Measurements from ENCODE around the gene SACM1L. TPM values are rescaled to one million over a fixed set of nuclear protein-coding genes. Genes with fewer than 3 reads are reported as not detected.

SACM1L gene
- total RNA-seq, 1 experiment from 2014 or later, result 61.8 TPM

DNA sequence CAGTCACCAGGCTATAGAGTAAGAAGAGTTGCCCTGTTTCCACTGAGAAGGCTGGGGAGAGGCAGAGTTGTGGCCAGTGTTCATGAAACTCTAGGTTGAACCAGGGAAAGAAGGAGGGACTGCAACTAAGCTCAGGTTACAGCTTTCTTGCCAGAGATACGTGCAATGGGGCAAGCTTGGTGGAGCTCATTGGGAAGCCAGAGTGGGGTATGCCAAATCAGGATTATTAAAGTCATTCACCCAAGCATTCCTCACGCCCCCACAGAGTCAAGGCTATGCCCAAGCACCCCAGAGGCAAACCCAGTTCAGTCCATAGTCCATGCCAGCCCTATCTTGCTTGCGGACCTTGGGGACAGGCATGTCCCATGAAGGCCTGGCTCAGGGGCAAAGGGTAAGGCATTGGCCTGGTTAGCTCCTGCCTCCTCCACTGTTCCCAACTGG, 89.6 kb downstream of the SACM1L start:
- no peaks in the 10 kb centered on the region for H3K4me1 ChIP-seq (ENCODE audit: low read length)
- no peak overlapping the region for H3K4me3 ChIP-seq (ENCODE audit: low read length)
- H4K20me1 ChIP-seq (ENCODE audit: insufficient read depth, low read depth, low read length), result no peaks in the 10 kb centered on the region
- no peaks in the 10 kb centered on the region for H3K79me2 ChIP-seq (ENCODE audit: low read length)
- H2AFZ ChIP-seq (ENCODE audit: low read length), result no peak overlapping the region
- no peak overlapping the region for H3K27ac ChIP-seq (ENCODE audit: low read length)
- H3K27me3 ChIP-seq (ENCODE audit: low read length), result no peaks in the 10 kb centered on the region
- H3K4me2 ChIP-seq (ENCODE audit: low read depth, low read length, poor library complexity, severe bottlenecking), result no peak overlapping the region
- no peaks in the 10 kb centered on the region for H3K36me3 ChIP-seq (ENCODE audit: insufficient read depth, low read length)
- no peaks in the 10 kb centered on the region for H3K9me2 ChIP-seq (replicated peaks; ENCODE audit: insufficient read depth, low read length)
- no peak for DNase-seq
- no peaks in the 10 kb centered on the region for H3K9me3 ChIP-seq (ENCODE audit: low read length)
- H3K9ac ChIP-seq (ENCODE audit: low read length), result no peak overlapping the region

DNA sequence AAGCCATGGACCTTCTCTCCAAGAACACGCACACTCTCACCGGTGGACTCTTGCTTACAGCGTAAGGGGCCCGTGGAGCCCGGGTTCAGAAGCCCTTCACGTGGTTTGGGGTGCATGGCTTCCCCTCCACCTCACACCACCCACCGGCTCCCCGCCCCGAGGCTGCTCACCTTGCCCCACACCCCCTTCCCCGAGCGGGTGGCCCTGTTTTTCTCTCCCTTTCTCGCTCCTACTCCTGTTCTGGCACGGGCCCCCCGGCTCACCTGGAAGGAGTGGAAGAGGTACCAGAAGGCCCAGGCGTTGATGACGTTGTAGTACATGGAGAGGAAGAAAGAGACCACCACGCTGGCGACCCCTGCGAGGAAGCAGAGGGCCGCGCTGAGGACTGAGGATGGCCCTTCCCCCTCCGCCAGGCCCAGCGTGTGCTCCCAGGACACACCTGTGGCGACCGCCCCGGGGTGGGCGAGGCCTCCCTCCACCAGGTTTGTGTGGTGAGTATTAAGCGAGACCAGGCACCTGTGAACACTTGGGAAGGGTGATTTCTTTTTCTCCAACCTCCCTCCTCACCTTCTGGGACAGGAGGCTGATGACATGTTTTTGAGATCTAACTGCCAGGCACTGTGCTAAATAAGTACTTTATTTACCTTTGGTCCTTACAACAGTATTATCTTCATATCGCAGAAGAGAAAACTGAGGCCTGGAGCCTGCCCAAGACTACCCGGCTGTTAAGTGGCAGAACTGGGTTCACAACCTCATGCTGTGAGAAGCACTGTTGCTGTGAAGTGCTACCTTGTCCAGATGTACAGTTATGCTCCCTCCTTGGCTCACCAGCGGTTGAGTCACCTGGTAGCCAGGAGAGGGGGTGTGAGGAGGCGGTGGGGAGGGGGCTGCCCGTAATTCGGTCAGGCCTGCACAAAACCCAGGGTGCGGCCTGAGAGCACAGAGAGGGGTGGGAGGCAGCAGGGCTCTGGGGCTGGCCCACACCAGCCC, 90.8 kb downstream of the SACM1L start:
- Histone ChIP-seq H3K79me2 (ENCODE audit: low read length) (no peaks in the 10 kb centered on the region), H3K4me3 (ENCODE audit: low read length) (no peak overlapping the region), H2AFZ (ENCODE audit: low read length) (no peak overlapping the region), H3K9me3 (ENCODE audit: low read length) (no peaks in the 10 kb centered on the region), H3K4me2 (ENCODE audit: low read depth, low read length, poor library complexity, severe bottlenecking) (no peak overlapping the region), H3K27ac (ENCODE audit: low read length) (no peak overlapping the region), H3K36me3 (ENCODE audit: insufficient read depth, low read length) (no peaks in the 10 kb centered on the region), H3K9me2 (replicated peaks; ENCODE audit: insufficient read depth, low read length) (no peaks in the 10 kb centered on the region), H4K20me1 (ENCODE audit: insufficient read depth, low read depth, low read length) (no peaks in the 10 kb centered on the region), H3K27me3 (ENCODE audit: low read length) (no peaks in the 10 kb centered on the region), H3K4me1 (ENCODE audit: low read length) (no peaks in the 10 kb centered on the region), H3K9ac (ENCODE audit: low read length) (no peak overlapping the region)
- no peak for DNase-seq

DNA sequence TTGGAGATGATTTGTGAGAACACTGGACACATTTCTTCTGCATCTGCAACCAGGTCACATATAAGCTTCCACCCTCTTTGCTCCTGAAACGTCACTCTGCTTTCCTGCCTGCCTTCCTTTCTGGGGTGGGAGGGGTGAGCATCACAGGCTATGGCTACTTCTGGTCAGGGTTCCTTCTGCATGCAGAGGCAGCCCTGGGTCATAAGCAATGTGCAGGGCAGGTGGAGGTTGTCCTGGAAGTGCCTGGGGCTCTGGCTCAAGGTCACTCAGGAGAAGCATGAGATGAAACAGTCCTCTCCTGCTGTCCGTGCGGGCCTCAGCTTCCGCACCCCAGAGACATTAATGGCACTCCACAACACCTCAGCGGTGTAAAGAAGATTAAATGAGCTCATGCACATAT, 92.1 kb downstream of the SACM1L start:
- Histone ChIP-seq H4K20me1 (ENCODE audit: insufficient read depth, low read depth, low read length) (no peaks in the 10 kb centered on the region), H3K27ac (ENCODE audit: low read length) (no peak overlapping the region), H3K9ac (ENCODE audit: low read length) (no peak overlapping the region), H3K79me2 (ENCODE audit: low read length) (no peaks in the 10 kb centered on the region), H3K4me1 (ENCODE audit: low read length) (no peaks in the 10 kb centered on the region), H3K9me2 (replicated peaks; ENCODE audit: insufficient read depth, low read length) (no peaks in the 10 kb centered on the region), H3K4me2 (ENCODE audit: low read depth, low read length, poor library complexity, severe bottlenecking) (no peak overlapping the region), H3K36me3 (ENCODE audit: insufficient read depth, low read length) (no peaks in the 10 kb centered on the region), H3K4me3 (ENCODE audit: low read length) (no peak overlapping the region), H2AFZ (ENCODE audit: low read length) (no peak overlapping the region), H3K9me3 (ENCODE audit: low read length) (no peaks in the 10 kb centered on the region), H3K27me3 (ENCODE audit: low read length) (no peaks in the 10 kb centered on the region)
- no peak for DNase-seq

DNA sequence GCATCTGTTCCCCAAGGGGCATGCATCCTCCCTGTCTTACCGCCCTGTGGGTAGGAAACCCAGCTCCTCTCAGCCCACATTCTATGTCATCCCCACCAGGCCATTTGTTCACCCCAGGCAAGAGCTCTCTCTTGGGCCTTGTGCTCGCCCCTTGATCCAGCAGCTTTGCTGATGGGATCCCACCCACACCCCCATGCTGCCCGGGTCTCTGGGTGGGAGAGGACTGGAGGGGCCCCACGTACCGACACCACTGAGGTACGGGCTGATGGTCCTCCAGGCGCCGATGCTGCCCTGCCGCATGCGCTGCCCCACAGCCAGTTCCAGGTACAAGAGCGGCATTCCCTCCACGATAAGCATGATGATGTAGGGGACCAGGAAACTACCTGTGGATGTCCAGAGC, 92.6 kb downstream of the SACM1L start:
- Histone ChIP-seq H2AFZ (ENCODE audit: low read length) (no peak overlapping the region), H3K4me3 (ENCODE audit: low read length) (no peak overlapping the region), H3K27ac (ENCODE audit: low read length) (no peak overlapping the region), H3K9me2 (replicated peaks; ENCODE audit: insufficient read depth, low read length) (no peaks in the 10 kb centered on the region), H3K36me3 (ENCODE audit: insufficient read depth, low read length) (no peaks in the 10 kb centered on the region), H3K9ac (ENCODE audit: low read length) (no peak overlapping the region), H3K9me3 (ENCODE audit: low read length) (no peaks in the 10 kb centered on the region), H4K20me1 (ENCODE audit: insufficient read depth, low read depth, low read length) (no peaks in the 10 kb centered on the region), H3K4me2 (ENCODE audit: low read depth, low read length, poor library complexity, severe bottlenecking) (no peak overlapping the region), H3K79me2 (ENCODE audit: low read length) (no peaks in the 10 kb centered on the region), H3K4me1 (ENCODE audit: low read length) (no peaks in the 10 kb centered on the region), H3K27me3 (ENCODE audit: low read length) (no peaks in the 10 kb centered on the region)
- no peak for DNase-seq

DNA sequence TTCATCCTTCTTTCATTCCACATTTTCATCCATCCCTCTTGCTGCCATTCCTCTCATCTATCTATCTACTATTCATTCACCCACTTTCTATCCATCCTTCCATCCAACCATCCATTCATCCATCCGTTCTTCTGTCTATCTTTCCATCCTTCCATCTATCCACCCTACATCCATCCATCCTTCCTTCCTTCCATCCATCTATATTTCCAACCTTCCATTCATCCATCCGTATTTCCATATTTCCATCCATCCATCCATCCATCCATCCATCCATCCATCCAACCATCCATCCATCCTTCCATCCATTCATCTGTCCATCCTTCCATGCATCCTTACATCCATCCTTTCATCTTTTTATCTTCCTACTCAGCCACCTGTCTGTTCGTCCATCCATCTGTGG, 93.2 kb downstream of the SACM1L start:
- H3K36me3 ChIP-seq (ENCODE audit: insufficient read depth, low read length), result no peaks in the 10 kb centered on the region
- H3K4me2 ChIP-seq (ENCODE audit: low read depth, low read length, poor library complexity, severe bottlenecking), result no peak overlapping the region
- H3K4me3 ChIP-seq (ENCODE audit: low read length), result no peak overlapping the region
- H3K27me3 ChIP-seq (ENCODE audit: low read length), result no peaks in the 10 kb centered on the region
- H3K79me2 ChIP-seq (ENCODE audit: low read length), result no peaks in the 10 kb centered on the region
- H3K27ac ChIP-seq (ENCODE audit: low read length), result no peak overlapping the region
- no peak for DNase-seq
- H3K9me3 ChIP-seq (ENCODE audit: low read length), result no peaks in the 10 kb centered on the region
- no peak overlapping the region for H2AFZ ChIP-seq (ENCODE audit: low read length)
- H3K4me1 ChIP-seq (ENCODE audit: low read length), result no peaks in the 10 kb centered on the region
- no peaks in the 10 kb centered on the region for H4K20me1 ChIP-seq (ENCODE audit: insufficient read depth, low read depth, low read length)
- H3K9me2 ChIP-seq (replicated peaks; ENCODE audit: insufficient read depth, low read length), result no peaks in the 10 kb centered on the region
- no peak overlapping the region for H3K9ac ChIP-seq (ENCODE audit: low read length)

DNA sequence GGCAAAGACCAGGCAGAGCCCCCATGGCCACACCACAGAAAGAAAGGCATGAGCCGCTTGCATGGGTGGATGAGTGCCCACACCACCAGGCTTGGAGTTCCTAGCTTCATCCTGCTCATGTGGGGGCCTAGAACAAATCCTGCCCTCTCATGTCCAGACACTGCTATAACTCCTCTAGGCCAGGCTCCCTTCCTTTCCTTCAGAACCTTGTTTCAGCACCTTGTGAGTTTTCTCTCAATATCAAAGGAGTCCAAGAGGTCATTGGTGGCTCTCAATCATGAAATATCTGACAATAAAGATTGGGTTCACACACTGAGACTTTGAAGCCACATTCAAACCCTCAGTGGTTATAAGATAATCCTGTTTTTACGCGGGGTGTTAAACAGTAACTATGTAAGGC, 94.5 kb downstream of the SACM1L start:
- Histone ChIP-seq H3K27ac (ENCODE audit: low read length) (no peak overlapping the region), H3K9me3 (ENCODE audit: low read length) (no peaks in the 10 kb centered on the region), H3K4me3 (ENCODE audit: low read length) (no peak overlapping the region), H2AFZ (ENCODE audit: low read length) (no peak overlapping the region), H3K79me2 (ENCODE audit: low read length) (no peaks in the 10 kb centered on the region), H4K20me1 (ENCODE audit: insufficient read depth, low read depth, low read length) (no peaks in the 10 kb centered on the region), H3K9ac (ENCODE audit: low read length) (no peak overlapping the region), H3K4me2 (ENCODE audit: low read depth, low read length, poor library complexity, severe bottlenecking) (no peak overlapping the region), H3K9me2 (replicated peaks; ENCODE audit: insufficient read depth, low read length) (no peaks in the 10 kb centered on the region), H3K4me1 (ENCODE audit: low read length) (no peaks in the 10 kb centered on the region), H3K36me3 (ENCODE audit: insufficient read depth, low read length) (no peaks in the 10 kb centered on the region), H3K27me3 (ENCODE audit: low read length) (no peaks in the 10 kb centered on the region)
- no peak for DNase-seq

DNA sequence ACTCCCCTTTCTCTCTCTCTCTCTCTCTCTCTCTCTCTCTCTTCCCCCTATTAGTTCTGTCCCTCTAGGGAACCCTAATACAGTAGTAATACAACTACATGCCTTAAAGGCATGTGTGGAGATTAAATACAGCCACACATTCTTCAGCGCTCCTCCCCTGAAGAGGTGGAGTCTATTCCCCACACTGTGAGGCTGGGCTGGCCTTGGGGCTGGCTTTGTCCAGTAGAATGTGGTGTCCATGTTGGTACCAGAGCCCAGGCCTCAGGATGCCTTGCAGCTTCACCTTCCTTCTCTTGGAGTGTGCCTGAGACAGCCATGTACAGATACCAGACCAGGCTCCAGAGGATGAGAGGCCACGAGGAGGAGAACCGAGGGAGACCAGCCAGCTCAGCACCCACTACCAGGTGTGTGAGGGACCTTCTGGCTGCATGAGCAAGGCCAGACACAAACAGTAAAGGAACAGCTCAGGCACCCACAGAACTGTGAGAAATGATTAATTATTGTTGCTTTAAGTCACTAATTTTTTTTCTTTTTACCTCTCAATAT, 96.5 kb downstream of the SACM1L start:
- Histone ChIP-seq H4K20me1 (ENCODE audit: insufficient read depth, low read depth, low read length) (no peaks in the 10 kb centered on the region), H3K27me3 (ENCODE audit: low read length) (no peaks in the 10 kb centered on the region), H3K4me2 (ENCODE audit: low read depth, low read length, poor library complexity, severe bottlenecking) (no peak overlapping the region), H3K4me1 (ENCODE audit: low read length) (peaks cover 4% of the 10 kb centered on the region), H3K79me2 (ENCODE audit: low read length) (no peaks in the 10 kb centered on the region), H3K36me3 (ENCODE audit: insufficient read depth, low read length) (no peaks in the 10 kb centered on the region), H3K9ac (ENCODE audit: low read length) (no peak overlapping the region), H3K27ac (ENCODE audit: low read length) (no peak overlapping the region), H3K4me3 (ENCODE audit: low read length) (no peak overlapping the region), H2AFZ (ENCODE audit: low read length) (no peak overlapping the region), H3K9me3 (ENCODE audit: low read length) (no peaks in the 10 kb centered on the region), H3K9me2 (replicated peaks; ENCODE audit: insufficient read depth, low read length) (no peaks in the 10 kb centered on the region)
- DNase-seq, result no peak

DNA sequence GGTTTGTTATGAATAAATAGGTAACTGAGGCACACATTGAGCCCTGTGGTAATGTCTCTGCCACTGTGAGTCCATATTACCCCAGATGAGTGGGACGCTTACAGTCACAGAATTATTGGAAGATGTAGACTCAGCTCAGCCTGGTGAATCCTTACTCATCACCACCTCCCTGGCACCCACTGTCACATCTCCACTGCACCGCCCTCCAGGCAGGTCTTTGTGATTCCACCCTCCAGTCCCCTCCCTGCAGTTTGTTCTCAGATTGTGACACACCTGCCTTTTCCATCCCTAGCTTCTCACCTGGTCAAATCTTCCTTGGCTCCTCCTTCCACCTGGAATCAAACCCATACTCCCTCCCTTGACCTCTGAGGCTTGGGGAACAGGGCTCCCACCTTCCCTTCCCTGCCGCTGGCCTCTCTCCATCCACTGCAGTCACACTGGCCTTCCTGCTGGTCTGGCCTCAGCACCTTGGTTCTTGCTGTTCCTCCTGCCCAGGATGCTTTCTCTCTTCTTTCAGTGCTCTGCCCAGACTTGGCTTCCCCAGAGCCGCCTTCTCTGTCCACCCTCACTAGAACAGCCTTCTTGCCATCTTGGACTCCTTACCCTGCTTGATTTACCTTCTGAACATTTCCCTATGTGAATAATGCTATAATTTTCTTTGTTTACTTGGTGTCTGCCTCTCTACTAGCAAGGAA, 97.8 kb downstream of the SACM1L start:
- H3K36me3 ChIP-seq (ENCODE audit: insufficient read depth, low read length), result no peaks in the 10 kb centered on the region

More for the DNA sequence above, 97.8 kb downstream of the SACM1L start:
- Histone ChIP-seq H3K9me3 (ENCODE audit: low read length) (no peaks in the 10 kb centered on the region), H3K79me2 (ENCODE audit: low read length) (no peaks in the 10 kb centered on the region), H3K4me2 (ENCODE audit: low read depth, low read length, poor library complexity, severe bottlenecking) (no peak overlapping the region), H2AFZ (ENCODE audit: low read length) (no peak overlapping the region), H3K4me1 (ENCODE audit: low read length) (peaks cover 8% of the 10 kb centered on the region), H3K27ac (ENCODE audit: low read length) (no peak overlapping the region), H3K9ac (ENCODE audit: low read length) (no peak overlapping the region), H3K27me3 (ENCODE audit: low read length) (no peaks in the 10 kb centered on the region), H3K4me3 (ENCODE audit: low read length) (no peak overlapping the region), H3K9me2 (replicated peaks; ENCODE audit: insufficient read depth, low read length) (no peaks in the 10 kb centered on the region), H4K20me1 (ENCODE audit: insufficient read depth, low read depth, low read length) (no peaks in the 10 kb centered on the region)
- DNase-seq, result no peak
